Endometrium (tissue), 2 donors: Measurements from ENCODE around the gene HS6ST2.

Source experiments
- FAIRE-seq: peaks from 2 replicates; lab custom pipeline; 2012; peaks lifted over from hg19 to GRCh38; lab: Jason Lieb, UNC
- donor health status: control.
- donor health status: control.

HS6ST2 gene

DNA sequence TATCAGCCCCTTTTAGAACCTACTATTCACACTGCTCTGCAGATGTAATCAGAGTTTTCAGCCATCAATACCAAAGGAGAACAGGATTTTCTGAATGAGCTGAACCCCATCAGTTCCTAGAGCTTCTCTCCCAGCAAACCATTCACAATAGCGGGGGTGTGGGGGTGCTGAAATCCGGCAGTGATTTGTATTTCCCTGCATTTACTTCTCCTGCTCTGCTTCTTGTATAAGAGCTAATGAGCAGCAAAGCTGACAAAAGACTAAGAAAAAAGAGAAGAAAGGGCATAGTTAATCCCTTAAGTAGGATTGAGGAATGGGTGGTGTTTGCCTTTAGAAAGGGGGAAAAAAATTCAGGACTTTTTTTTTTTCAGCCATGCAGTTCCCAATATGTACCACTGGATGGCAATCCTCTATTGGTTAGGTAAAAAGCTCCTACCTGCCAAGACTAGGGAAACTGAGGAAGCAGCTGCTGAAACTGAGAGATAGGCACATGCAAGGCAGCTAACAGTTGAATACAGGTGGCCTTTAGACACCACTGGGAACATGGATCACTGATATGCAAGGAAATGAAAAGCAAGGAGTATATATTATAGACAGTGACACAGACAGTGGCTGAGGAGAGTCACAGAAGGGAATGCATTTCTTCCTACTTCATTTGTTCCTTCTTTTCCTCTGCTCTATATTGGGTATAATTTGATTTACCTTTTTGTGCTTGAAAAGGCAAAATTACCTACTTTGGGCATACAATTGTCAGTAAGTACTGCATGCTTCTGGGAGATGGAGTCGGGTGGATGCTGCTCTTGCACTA lies 217.9 kb downstream of the HS6ST2 start:
- no peak for FAIRE-seq

DNA sequence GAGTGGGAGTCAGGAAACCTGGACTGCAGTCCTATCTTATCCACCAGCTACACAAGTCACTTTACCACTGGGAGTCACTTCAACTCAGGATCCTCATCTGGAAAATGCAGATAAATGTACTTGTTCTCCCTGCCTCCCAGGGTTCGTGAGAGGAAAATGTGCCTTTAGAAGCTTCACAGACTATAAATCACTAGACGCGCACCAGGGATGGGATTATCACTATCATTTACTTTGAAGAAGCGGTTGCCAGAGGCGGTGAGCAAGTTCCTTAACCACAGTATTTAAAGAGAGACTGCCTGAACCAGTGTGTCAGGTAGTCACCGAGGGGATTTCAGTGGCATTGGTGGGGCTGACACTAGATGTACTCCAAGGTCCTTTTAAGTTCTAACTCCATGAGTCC lies 219.5 kb downstream of the HS6ST2 start:
- FAIRE-seq = no peak

DNA sequence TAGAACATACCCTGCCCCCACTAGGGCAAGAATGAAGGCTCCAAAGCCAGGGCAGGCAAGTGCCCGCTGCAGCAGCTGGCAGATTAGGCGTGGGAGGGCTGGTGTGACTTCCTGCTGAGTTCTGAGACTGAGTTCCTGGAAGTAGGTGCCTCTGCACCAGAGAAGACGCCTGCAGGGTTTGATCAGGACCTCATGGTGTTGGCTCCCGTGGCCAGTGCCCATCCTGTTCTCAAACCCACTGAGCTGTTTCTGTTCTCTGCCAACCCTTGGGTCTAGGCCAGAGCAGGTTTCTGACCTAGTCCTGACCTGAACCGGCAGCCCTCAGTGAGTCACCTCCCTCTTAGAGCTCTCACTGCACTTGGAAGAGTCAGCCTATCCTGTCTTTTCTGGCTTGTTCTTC lies 220.7 kb downstream of the HS6ST2 start:
- no peak for FAIRE-seq

DNA sequence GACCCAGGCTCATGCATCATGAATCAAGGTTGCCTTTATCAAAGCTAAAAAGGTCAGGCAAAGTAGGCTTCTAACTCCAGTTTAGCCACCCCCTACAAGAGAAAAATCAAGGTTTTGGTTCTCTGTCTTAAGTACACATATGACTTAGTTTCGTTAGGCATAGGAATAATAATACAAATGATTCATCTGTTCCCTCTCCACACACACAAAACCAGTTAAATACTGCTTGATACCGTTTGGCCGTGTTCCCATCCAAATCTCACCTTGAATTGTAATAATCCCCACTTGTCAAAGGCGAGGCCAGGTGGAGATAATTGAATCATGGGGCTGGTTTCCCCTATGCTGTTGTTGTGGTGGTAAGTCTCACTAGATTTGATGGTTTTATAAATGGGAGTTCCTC lies 226.2 kb downstream of the HS6ST2 start:
- no peak for FAIRE-seq

DNA sequence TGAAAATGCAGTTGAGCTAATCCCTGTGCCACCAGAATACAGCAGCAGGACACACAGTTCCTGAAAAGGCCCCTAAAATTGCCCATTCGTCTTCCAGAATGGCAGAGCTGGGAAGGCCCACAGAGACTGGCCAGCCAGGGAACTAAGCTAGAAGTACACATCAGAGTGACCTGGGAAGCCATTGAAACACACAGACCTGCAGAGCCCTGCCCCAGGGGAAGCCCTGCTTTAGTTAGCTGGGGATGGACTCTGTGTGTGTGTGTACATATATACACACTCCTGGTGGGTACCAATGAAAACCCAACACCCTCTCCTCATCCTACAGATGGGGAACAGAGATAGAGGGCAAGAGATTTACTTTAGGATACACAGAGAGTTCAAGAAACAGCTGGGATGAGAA lies 227.7 kb downstream of the HS6ST2 start:
- FAIRE-seq = no peak

DNA sequence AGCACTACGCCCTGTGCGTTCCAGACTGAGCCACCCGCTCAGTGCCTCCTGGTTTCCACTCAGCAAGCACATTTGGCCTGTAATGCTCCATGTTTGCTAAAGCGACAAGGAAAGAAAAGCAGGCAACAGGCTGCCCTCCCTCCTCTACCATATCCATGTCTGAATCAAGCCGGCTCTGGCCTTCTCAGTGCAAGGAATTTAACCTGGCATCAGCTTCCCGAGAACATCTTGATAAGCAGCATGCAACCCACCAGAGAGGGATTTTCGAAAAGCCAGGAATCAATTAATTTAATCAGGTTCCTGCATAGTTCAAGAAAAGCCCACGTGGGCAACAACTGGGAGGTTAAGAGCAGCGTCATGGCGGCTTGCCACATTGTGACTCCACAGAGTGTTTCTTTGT lies 228.2 kb downstream of the HS6ST2 start:
- FAIRE-seq = no peak

DNA sequence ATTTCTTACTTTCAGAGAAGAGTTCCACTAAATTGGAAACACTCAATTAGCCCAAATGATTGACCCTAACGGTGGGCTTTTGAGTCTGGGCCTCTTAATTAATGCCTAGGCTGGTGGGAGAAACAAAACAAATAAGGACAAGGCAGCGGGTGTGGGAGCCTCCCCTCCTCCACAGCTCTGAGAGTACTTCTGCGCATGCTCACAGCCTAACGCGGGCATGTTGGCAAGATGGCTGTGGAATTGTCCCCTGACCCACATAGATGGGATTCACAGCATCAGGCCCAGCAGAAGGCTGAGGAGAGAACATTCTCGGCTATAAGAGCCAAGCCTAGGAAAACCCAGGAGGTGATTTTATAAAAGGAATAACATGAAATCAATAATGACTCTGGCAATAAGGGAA lies 230.1 kb downstream of the HS6ST2 start:
- no peak for FAIRE-seq

DNA sequence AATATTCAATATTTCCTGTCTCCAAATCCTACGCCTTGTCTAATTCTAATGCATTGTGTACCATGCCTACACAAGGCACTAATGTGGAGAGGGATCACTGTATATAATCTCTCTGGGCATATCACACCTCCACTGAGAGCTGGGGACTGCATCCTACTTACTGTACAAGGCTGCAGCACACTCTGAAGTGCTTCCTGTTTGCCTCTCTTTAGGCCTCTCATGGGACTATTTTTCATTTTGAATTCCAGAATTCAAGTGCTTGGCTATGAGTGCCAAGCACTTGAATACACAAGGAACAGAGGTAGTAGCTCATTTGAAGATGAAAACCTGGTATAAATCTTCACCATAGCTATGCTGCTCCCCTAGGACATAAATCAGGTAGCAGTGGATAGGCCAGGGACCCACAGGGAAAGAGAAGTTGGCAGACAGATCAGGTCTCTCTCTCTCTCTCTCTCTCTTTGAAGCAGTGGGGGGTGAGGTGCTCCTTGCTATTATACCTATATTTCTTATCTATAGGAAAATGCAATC lies 239.9 kb downstream of the HS6ST2 start:
- FAIRE-seq = no peak

DNA sequence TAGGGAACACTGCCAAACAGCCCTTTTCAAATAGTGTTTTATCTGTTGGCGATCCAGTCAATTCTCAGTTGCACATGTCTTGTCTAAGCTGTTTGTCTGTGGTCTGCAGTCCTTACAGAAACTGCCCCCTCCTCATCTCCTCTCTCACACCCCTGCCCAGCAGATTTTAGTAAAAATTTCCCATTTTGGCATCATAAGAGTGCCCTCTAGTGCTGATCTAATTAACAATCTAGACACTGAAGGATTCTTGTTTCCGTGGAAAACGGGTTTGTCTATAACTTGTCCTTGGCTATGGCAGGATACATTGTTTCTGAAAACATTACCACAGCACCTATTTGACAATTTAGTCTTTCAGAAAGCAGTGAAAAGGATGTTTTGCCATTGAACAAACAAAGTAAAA lies 242.4 kb downstream of the HS6ST2 start:
- FAIRE-seq = no peak

DNA sequence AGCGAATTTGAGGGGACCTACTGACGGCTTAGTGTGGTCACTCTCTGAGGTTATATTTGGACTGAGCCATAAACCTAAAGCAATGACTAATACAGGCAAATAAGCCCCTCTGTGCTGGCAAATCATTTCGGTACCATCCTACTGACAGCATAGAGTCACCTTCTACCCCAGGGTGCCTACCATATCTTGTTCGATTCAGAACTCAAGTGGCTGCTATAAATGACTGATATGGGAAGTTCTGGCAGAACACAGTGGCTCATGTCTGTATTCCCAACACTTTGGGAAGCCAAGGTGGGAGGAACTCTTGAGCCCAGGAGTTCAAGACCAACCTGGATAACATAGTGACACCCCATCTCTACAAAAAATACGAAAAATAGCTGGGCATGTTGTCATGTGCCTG lies 243.5 kb downstream of the HS6ST2 start:
- FAIRE-seq = no peak

DNA sequence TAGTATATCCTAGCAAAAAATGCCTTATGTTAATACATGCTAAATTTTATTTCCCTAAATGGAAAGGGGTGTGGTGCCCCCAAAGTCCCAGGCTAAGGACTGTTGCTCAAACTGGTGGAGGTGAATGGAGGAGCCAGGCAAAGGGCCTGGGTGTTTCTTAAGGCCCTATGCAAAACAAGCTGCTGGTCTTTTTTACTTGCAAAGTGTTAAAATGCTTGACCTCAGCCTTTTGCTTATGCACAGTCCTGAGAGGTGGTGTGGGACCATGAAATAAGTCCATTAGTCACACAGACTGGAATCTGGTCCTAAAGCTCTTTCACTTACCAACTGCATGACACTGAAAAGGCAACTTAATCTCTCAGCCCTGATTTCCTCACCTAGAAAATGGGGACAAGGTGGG lies 246.1 kb downstream of the HS6ST2 start:
- FAIRE-seq = no peak

DNA sequence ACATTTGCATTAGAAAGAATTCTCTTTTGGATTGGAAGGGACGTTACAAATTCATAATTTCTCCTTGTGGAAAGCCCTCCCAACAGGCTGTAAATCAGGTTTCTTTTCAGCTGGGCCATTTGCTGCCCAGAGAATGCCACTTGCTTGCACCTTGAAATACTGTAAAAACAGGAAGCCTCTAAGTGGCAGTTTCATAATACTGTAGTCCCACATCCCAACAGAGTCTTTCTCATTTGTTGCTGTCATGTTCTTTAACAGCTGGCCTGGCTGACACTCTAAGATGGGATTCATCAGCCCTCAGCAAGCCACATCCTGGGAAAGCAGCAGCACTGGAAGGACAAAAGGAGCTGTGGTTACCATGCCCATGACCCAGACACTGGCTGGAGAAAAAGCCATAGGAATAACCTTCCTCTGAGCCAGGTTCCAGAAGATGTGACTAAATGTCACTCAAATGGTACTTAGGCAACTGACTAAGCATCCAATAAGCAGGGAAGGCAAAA lies 247.7 kb downstream of the HS6ST2 start:
- no peak for FAIRE-seq

DNA sequence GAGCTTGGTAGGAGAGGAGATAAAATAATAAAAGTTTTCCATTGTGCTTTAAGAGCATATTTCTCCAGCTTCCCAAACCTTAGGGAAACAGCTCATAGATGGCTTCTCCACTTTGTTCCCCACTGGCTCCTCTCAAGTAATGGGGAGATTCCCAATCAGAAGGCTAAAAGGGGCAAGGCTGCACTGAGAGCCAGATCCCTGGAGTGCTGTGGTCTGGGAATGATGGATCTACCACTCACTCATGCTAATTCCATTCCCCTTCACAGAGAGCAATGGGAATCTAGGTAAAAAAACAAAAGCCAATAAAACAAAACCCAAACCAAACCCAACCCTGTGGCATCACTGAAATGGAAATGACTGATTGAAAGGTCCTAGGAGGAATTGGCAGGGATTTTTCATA lies 249.9 kb downstream of the HS6ST2 start:
- no peak for FAIRE-seq

DNA sequence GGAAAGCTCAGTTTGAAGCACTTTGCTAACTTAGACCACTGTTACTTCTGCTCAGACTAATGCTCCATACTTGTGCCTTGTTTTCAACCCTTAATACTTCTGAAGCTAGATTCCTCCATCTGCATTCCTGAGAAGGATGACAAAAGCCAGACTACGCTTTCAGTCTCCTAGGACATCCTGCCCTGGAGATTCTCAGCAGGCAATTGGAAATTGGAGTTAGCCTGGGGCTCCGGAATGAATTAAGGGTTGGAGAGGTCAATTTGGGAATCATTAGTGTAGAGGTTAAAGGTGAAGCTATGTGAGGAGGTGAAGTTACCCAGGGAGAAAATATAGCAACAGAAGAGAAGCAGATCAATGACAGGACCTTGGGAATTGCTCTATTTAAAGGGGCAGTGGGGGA lies 253.7 kb downstream of the HS6ST2 start:
- no peak for FAIRE-seq

DNA sequence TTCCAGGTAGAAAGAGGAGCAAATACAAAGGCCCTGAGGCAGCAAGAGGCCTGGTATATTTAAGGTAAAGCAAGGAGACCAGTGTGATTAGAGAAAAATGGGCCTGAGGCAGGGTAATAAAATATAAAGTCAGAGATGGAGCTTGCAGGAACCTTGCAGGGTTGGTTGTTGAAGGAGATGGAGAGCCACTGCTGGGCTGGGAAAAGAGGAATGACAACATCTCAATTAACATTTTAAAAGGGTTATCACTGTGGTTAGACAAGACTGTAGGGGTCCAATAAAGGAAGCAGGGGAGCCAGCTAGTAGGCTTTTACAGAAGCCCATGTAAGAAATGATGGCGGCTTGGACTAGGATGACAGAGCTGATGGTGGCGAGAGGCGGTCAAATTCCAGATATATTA lies 264.0 kb downstream of the HS6ST2 start:
- FAIRE-seq = no peak

DNA sequence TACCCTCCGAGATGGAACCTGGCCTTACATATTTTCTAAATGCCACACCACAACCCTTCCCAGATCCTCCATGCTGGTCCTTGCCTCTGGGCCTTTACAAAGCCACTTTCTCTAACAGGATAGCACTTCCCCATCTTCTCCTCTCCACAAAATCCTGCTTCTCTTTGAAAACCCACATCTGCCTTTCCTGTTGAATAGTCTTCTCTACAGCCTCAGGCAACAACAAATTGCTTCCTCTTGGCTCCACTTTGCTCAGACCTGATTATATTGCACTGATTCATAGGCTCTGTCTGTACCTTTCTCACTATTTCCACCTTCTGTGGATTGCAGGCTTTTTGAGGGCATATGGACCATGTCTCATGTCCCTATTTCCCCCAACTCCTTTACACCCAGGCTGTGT lies 265.9 kb downstream of the HS6ST2 start:
- FAIRE-seq = no peak

DNA sequence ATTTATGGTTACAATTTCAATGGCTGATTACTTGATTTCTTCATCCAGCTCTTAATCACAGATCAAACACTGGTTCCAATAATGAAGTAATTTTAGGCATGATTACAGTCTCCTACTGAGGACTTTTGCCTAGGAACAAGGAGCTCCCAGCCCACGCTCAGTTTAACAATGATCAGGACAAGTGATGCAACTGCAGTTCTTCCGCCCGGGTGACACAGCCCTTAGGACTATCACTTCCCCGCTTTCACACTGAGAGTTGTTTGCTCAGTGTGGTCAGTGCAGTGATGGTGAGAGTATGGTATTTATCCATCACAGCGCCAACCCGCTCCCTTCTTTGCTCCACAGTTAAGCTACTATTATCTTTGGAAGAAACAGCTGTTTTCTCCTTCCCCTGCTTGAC lies 266.4 kb downstream of the HS6ST2 start:
- FAIRE-seq = no peak

DNA sequence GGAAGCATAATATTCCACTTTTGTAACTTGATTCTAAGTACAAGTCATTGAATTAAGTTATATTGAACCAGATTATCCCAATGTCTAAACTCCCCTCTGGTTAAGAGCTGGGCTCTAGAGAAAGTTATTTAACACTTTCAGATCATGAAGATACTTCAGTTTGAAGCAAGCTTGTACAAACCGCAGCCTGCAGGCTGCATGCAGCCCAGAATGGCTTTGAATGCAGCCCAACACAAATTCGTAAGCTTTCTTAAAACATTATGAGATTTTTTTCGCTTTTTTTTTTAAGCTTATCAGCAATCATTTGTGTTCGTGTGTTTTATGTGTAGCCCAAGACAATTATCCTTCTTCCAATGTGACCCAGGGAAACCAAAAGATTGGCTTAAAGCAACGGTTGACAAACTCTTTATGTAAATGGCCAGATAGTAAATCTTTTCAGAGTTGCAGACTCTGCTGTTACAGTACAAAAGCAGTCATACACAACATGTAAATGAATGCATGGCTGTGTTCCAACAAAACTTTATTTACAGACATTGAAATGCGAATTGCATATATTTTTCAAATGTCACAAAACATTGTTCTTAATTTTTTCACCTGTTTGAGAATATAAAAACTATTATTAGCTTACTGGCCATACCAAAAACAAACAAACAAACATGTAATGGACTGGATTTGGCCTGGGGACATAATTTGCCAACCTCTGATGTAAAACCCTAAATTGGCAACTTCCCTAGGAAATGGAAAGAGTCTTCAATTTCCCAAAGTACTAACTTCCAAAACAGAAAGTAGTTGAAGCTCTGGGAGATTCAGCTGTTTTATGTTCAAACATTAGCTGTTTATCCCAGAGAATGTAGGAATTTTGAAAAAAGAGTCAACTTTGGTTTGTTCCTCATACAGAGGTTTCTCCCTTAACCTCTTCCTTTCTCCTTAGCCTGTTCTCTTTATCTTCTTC lies 268.5 kb downstream of the HS6ST2 start:
- no peak for FAIRE-seq

DNA sequence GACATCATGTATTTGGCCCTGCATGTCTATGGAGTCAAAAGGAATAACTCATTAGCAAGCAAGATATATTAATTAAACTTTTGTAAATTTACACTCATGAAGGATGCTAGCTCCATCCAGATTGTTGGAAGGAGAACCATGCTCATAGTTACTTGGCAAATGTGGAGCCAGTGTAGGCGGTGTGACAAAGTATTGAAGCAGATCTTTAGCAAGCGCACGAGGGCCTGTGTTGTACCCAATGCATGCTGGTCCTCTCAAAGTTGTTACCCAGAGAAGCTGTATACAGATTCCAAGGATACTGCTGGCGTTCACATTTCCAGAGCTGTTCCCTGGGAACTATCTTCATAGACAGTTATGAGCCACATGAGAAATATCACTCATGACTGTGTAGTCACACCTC lies 273.2 kb downstream of the HS6ST2 start:
- FAIRE-seq = no peak

DNA sequence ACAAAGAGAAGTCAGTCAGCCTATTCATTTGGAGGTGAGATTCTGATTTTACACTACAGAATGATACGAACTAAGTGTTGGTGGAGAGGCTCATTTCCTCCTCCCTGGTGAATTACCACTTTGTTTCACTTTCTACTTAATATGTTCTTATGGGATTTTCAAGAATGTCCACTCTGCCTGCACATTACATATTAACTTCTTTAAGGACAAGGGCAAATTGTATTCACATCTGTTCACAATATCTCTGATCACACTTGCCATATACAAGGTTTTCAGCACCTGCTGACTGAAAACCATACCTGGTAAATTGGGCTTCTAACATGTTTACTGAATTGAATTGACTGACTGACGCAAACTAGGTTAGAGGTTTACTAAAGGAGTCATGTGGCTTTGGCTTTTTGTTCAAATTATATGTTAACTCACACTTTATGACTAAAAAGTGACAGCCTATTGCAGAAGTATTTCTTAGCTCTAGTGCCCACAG lies 281.2 kb downstream of the HS6ST2 start:
- no peak for FAIRE-seq

DNA sequence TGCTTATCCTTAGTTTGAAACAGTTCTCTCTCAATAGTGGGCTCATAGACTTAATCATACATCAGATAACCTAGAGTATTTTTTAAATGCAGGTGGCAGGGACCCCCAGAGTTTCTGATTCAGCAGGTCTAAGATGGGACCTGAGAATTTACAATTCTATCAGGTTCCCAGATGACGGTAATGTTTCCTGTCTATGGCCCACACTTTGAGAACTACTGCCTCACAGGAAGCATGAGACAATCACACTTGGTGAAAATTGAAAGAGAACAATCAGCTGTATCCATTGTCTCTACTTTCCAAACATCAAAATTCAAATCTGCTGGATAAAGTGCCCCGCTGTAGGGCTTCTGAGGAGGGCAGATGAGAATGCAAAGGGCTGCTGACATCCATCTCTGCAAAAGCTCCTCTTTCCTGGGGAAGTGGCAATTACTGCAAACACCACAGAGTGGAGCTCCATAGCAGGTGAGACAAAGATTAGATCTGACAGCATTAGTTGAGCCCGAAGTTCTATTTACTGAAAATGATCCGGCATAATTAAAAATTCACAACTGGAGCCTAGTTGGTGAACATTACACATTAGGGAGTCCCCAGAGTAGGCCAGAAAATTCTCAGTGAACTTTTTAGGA lies 281.8 kb downstream of the HS6ST2 start:
- no peak for FAIRE-seq

DNA sequence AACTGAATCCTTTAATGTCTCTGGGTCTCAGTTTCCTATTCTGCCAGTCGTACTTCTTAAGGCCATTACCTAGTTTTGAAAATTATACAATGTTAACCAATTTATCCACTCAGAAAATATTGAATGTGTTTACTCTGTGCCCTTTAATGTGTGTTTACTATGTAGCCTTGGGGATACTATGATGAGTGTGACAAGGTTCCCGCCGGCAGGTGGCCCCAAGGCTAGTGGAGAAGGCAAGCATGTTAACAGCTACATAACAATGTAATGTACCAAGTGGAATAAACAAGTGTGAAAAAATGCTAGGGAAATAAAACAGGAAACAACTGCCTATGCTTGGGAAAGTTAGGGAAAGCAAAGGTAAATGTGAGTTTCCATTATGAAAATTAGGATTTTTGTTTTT lies 282.3 kb downstream of the HS6ST2 start:
- no peak for FAIRE-seq
